Activated B cell treated with CpG ODN at 0.5 μM for 24 hours (primary cell): Measurements from ENCODE around the gene CDK14. TPM values are rescaled to one million over a fixed set of nuclear protein-coding genes. Genes with fewer than 3 reads are reported as not detected.

ENCODE experiments used
- ATAC-seq: fragments of 200-7000 bp; cut with Tn5 transposase; one replicate; pipeline ENCODE4 v1.10.0; 2021; ENCODE audit warnings: low read depth, mild to moderate bottlenecking, moderate library complexity
- CTCF ChIA-PET: fragments of 350-600 bp; sonication (Branson Sonifier 250); formaldehyde crosslinking; loops from one replicate; lab custom pipeline; 2021; ENCODE audit warnings: antibody characterized with exemption; lab: Charles Lee
- POLR2A ChIA-PET: fragments of 350-600 bp; sonication (Branson Sonifier 250); formaldehyde crosslinking; loops from one replicate; lab custom pipeline; 2021; ENCODE audit warnings: antibody characterized with exemption; lab: Charles Lee
- DNase-seq: peaks from one replicate; pipeline ENCODE4 v3.0.0; 2022
- H3K27ac Mint-ChIP-seq: one replicate; pipeline ENCODE4 v1.8.0; 2020; ENCODE audit warnings: mixed read lengths
- H3K27me3 Mint-ChIP-seq: one replicate; pipeline ENCODE4 v1.8.0; 2021; ENCODE audit warnings: mixed read lengths
- H3K36me3 Mint-ChIP-seq: one replicate; pipeline ENCODE4 v1.8.0; 2021; ENCODE audit warnings: low read depth, mixed read lengths
- H3K4me1 Mint-ChIP-seq: one replicate; pipeline ENCODE4 v1.8.0; 2021; ENCODE audit warnings: mixed read lengths
- H3K4me3 Mint-ChIP-seq: one replicate; pipeline ENCODE4 v1.8.0; 2020; ENCODE audit warnings: mild to moderate bottlenecking, mixed read lengths
- H3K9me3 Mint-ChIP-seq: one replicate; pipeline ENCODE4 v1.8.0; 2020; ENCODE audit warnings: mixed read lengths
- intact Hi-C: fragments of 100-400 bp; cut with micrococcal nuclease; formaldehyde crosslinking; loops from one replicate; pipeline ENCODE4 v1.15.1; 2024
- total RNA-seq: library from RNA; stranded (reverse); gene quantifications from 2 replicates; pipeline ENCODE4 v1.2.3, GENCODE V29; 2022
- TF ChIP-seq, protein P1 (sequence below): fragments of 200-600 bp; IDR thresholded peaks from one replicate; pipeline ENCODE4 v1.8.0; 2022; ENCODE audit warnings: antibody characterized with exemption, mild to moderate bottlenecking

CDK14 gene
- total RNA-seq, 1 donor from 2014 or later: 140 TPM

GRCh38 chr7:90678986-90679385 is 82.9 kb downstream of the CDK14 start:
- ChIA-PET CTCF (no interaction called here), POLR2A (no interaction called here)
- ATAC-seq (no peak), DNase-seq (no peak)
- Mint-ChIP-seq H3K9me3 (no peaks in the 10 kb centered on the region), H3K4me1 (peaks cover 9% of the 10 kb centered on the region), H3K27me3 (no peaks in the 10 kb centered on the region), H3K36me3 (no peaks in the 10 kb centered on the region), H3K27ac (no peak overlapping the region), H3K4me3 (no peak overlapping the region)
- intact Hi-C loops: no loop called here
- TF ChIP-seq, protein P1, sequence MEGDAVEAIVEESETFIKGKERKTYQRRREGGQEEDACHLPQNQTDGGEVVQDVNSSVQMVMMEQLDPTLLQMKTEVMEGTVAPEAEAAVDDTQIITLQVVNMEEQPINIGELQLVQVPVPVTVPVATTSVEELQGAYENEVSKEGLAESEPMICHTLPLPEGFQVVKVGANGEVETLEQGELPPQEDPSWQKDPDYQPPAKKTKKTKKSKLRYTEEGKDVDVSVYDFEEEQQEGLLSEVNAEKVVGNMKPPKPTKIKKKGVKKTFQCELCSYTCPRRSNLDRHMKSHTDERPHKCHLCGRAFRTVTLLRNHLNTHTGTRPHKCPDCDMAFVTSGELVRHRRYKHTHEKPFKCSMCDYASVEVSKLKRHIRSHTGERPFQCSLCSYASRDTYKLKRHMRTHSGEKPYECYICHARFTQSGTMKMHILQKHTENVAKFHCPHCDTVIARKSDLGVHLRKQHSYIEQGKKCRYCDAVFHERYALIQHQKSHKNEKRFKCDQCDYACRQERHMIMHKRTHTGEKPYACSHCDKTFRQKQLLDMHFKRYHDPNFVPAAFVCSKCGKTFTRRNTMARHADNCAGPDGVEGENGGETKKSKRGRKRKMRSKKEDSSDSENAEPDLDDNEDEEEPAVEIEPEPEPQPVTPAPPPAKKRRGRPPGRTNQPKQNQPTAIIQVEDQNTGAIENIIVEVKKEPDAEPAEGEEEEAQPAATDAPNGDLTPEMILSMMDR: no peak

DNA sequence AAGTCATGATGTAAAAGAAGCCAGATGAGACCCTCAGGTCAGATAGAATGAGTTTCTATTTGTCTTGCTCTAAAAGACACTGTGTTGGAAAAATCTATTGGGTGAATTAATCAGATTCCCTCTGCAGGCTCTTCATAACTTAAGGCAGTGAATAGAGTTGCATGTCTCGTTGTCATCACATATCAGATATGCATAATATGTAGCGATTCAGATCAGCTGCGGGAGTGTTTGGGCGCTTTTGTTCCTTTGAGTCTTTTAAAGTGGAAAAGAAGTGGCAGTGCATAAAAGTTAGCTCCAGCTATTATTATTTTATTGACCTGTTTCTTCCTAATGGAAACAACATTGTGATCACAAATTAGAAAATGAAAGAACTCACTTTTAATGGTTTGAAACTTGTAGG is 84.4 kb downstream of the CDK14 start:
- intact Hi-C loops: no loop called here
- Mint-ChIP-seq H3K27ac (no peak overlapping the region), H3K9me3 (no peaks in the 10 kb centered on the region), H3K27me3 (no peaks in the 10 kb centered on the region), H3K36me3 (no peaks in the 10 kb centered on the region), H3K4me3 (no peak overlapping the region), H3K4me1 (peaks cover 13% of the 10 kb centered on the region)
- CTCF ChIA-PET: interaction anchor here (1.1 kb wide), 1 partner anchor 8 kb away, joined by 3 read pairs; no protein-coding TSS in a partner anchor
- no peak for ATAC-seq
- TF ChIP-seq, protein P1: no peak
- POLR2A ChIA-PET: no interaction called here
- DNase-seq: no peak

DNA sequence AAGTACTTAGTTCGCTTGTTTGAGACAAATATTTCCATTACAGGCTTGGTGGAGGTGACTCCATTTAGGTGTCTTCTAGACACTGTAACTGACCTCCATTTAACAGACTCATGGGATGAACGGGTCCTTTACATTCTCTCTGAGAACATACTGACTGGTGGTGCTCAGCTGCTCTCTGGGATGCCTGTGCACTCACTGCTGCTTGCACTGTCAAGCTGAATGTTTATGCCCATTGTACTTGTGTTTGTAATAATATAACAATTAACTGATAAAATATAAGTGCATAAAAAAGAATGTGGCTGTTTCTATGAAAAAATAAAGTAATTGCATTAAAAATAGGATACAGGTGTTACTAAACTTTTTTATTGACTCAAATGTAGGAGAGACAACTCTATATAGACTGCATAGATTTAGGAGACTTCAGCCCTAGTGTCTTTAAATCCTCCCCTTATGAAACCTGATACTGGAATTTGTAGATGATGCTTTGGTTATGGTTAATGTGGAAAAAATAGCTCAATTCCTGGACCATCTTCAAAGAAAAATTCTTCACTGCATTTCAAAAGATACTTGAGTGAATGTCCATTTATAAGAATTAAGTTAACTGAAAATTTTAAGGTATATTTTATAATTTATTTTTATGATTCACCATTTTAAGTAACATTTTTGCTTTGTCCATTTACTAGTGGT is 85.4 kb downstream of the CDK14 start:
- H3K4me3 Mint-ChIP-seq: no peak overlapping the region
- DNase-seq: no peak
- H3K4me1 Mint-ChIP-seq: peaks cover 10% of the 10 kb centered on the region
- intact Hi-C loops: no loop called here
- CTCF ChIA-PET: no interaction called here
- no peaks in the 10 kb centered on the region for H3K36me3 Mint-ChIP-seq
- no peaks in the 10 kb centered on the region for H3K27me3 Mint-ChIP-seq
- TF ChIP-seq, protein P1: no peak
- no peak for ATAC-seq
- POLR2A ChIA-PET: no interaction called here
- no peak overlapping the region for H3K27ac Mint-ChIP-seq
- no peaks in the 10 kb centered on the region for H3K9me3 Mint-ChIP-seq

DNA sequence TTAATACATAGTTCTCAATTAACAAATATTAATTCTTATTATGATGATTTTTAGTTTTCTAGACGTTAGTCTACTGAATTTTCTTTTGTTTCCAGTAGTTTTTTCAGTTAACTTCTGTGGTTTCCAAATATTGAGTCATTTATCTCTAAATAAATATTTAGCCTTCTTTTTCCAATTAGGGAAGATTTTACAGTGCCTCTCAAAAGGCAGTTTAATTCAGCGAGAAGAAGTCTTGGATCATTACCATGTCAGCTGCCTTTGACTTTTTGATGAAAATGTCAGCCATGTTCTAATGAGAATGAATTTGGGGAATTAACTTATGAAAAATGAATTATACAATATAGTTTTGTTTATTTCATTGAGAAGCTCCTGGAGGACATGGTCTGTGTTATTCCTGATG is 90.0 kb downstream of the CDK14 start:
- Mint-ChIP-seq H3K4me1 (peaks cover 40% of the 10 kb centered on the region), H3K36me3 (no peaks in the 10 kb centered on the region), H3K9me3 (no peaks in the 10 kb centered on the region), H3K27ac (no peak overlapping the region), H3K27me3 (no peaks in the 10 kb centered on the region), H3K4me3 (no peak overlapping the region)
- ChIA-PET POLR2A (no interaction called here), CTCF (no interaction called here)
- TF ChIP-seq, protein P1: no peak
- intact Hi-C loops: no loop called here
- ATAC-seq (no peak), DNase-seq (no peak)

GRCh38 chr7:90688810-90689209 is 92.7 kb downstream of the CDK14 start:
- Mint-ChIP-seq H3K4me3 (no peak overlapping the region), H3K4me1 (peaks cover 49% of the 10 kb centered on the region), H3K27ac (no peak overlapping the region), H3K9me3 (no peaks in the 10 kb centered on the region), H3K27me3 (no peaks in the 10 kb centered on the region), H3K36me3 (no peaks in the 10 kb centered on the region)
- TF ChIP-seq, protein P1: no peak
- ChIA-PET POLR2A (interaction anchor here (0.5 to 1.0 kb wide), 3 partner anchors 16 to 40 kb away, joined by 3 read pairs; no protein-coding TSS in a partner anchor), CTCF (interaction anchor here (1.2 kb wide), 3 partner anchors 9 to 346 kb away, joined by 3 to 6 read pairs (median 3); no protein-coding TSS in a partner anchor)
- no peak for DNase-seq
- ATAC-seq: no peak
- intact Hi-C loops: no loop called here
